Caco-2 (cell line): Measurements from ENCODE around the gene KCNG4. TPM values are rescaled to one million over a fixed set of nuclear protein-coding genes. Genes with fewer than 3 reads are reported as not detected.

Source experiments
- BruUV-seq: library from RNA; stranded (reverse); fragments of 400-500 nt; replicated peaks from 2 replicates; lab custom pipeline; 2021; lab: Mats Ljungman, UMichigan
- CTCF ChIA-PET: fragments of 300-600 bp; sonication (Branson Sonifier 250); formaldehyde crosslinking; loops from one replicate; lab custom pipeline; 2022; ENCODE audit warnings: antibody characterized with exemption; lab: Charles Lee
- POLR2A ChIA-PET: fragments of 300-600 bp; sonication (Branson Sonifier 250); formaldehyde crosslinking; loops from one replicate; lab custom pipeline; 2022; ENCODE audit warnings: antibody characterized with exemption; lab: Charles Lee
- DNase-seq, 2 experiments: peaks; one replicate each; pipeline versions ENCODE4 v3.0.0 to v3.0.0-alpha.2; 2020 to 2022
- H3K27me3 ChIP-seq: replicated peaks from 2 replicates; pipeline ENCODE4 v1.6.0; 2011; ENCODE audit warnings: low read length; ENCODE audit not compliant: control insufficient read depth, insufficient read depth
- H3K36me3 ChIP-seq: 2 replicates; pipeline ENCODE4 v1.5.1; 2011; ENCODE audit warnings: low read length; ENCODE audit not compliant: control insufficient read depth, insufficient read depth
- H3K4me1 ChIP-seq: fragments of 250-450 bp; sonication (Bioruptor Pico); 2 replicates; pipeline ENCODE4 v1.5.1; 2020; ENCODE audit warnings: mild to moderate bottlenecking
- H3K4me3 ChIP-seq: 2 replicates; pipeline ENCODE4 v1.5.1; 2011; ENCODE audit warnings: low read depth, mild to moderate bottlenecking, control low read depth, low read length
- H3K9me3 ChIP-seq: fragments of 250-450 bp; sonication (Bioruptor Pico); 2 replicates; pipeline ENCODE4 v1.5.1; 2020; ENCODE audit warnings: mild to moderate bottlenecking, moderate library complexity
- H3K27ac Mint-ChIP-seq: one replicate; pipeline ENCODE4 v1.8.0; 2022; ENCODE audit warnings: mixed read lengths; ENCODE audit not compliant: unreplicated experiment
- H3K27me3 Mint-ChIP-seq: one replicate; pipeline ENCODE4 v1.8.0; 2022; ENCODE audit warnings: mixed read lengths; ENCODE audit not compliant: insufficient read depth, unreplicated experiment
- H3K36me3 Mint-ChIP-seq: one replicate; pipeline ENCODE4 v1.8.0; 2022; ENCODE audit warnings: mild to moderate bottlenecking, mixed read lengths; ENCODE audit not compliant: insufficient read depth, unreplicated experiment
- H3K4me1 Mint-ChIP-seq: one replicate; pipeline ENCODE4 v1.8.0; 2022; ENCODE audit warnings: low read depth, mixed read lengths; ENCODE audit not compliant: unreplicated experiment
- H3K4me3 Mint-ChIP-seq: one replicate; pipeline ENCODE4 v1.8.0; 2022; ENCODE audit warnings: mild to moderate bottlenecking, moderate library complexity, mixed read lengths; ENCODE audit not compliant: unreplicated experiment
- H3K9me3 Mint-ChIP-seq: one replicate; pipeline ENCODE4 v1.8.0; 2022; ENCODE audit warnings: mixed read lengths; ENCODE audit not compliant: unreplicated experiment
- intact Hi-C: fragments of 100-400 bp; cut with micrococcal nuclease; formaldehyde crosslinking; loops from one replicate; pipeline ENCODE4 v1.10.0; 2022; ENCODE audit not compliant: unreplicated experiment
- total RNA-seq: library from RNA; stranded (reverse); gene quantifications from 2 replicates; pipeline ENCODE4 v1.2.3, GENCODE V29; 2022
- TF ChIP-seq, protein P1 (sequence below), 2 experiments: fragments of 200-600 bp in 1 of 2; IDR thresholded peaks; 1 replicate in 1 of 2; 2 replicates in 1 of 2; pipeline versions ENCODE4 v1.5.1 to v1.8.0; 2011 to 2022; ENCODE audit warnings: antibody characterized with exemption in 1 of 2, control low read depth in 1 of 2, inconsistent platforms in 1 of 2, low read depth in 1 of 2, low read length in 1 of 2, mild to moderate bottlenecking in 1 of 2, moderate library complexity in 1 of 2; ENCODE audit not compliant: insufficient read depth in 1 of 2, severe bottlenecking in 1 of 2, unreplicated experiment in 1 of 2

Gene KCNG4
- total RNA-seq, 1 experiment from 2014 or later: not detected

DNA sequence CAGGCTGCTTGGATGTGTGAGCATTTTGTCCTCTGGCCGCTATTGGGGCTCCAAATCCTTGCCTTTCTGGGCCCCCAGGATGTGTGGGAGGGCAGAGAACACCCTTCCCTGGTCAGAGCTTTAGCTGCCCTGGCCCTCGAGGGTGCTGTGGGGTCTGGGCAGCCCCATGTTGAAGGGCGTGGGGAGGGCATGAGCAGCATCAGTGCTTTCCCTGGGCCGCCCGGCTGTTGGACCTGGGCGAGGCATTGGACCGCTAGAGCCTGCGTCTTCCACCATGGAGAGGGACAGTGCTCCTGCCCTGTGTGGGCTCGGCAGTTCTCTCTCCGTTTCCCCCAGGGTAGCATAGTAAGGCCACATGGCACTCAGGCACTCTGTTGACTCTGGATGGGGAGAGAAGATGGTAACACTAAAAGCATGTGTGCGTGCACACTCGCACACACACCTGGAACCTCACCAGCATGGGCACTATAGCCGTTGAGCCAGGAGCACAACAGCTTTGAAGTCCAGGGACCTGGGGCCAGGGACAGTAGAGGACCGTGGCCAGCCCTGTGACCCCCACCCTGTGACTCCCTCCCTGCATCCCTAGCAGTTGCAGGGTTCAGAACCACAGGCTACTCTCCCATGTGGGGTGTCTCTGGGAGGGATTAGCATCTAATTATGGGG is 42.2 kb downstream of the KCNG4 start:
- Mint-ChIP-seq H3K4me3 (no peak overlapping the region), H3K27ac (no peak overlapping the region), H3K36me3 (no peaks in the 10 kb centered on the region), H3K4me1 (no peaks in the 10 kb centered on the region), H3K9me3 (no peaks in the 10 kb centered on the region), H3K27me3 (no peaks in the 10 kb centered on the region)
- Histone ChIP-seq H3K4me1 (no peaks in the 10 kb centered on the region), H3K36me3 (no peaks in the 10 kb centered on the region), H3K4me3 (no peak overlapping the region), H3K9me3 (no peaks in the 10 kb centered on the region), H3K27me3 (no peaks in the 10 kb centered on the region)
- intact Hi-C loops: no loop called here
- CTCF ChIA-PET: no interaction called here
- no TSS peak for BruUV-seq
- TF ChIP-seq, protein P1, sequence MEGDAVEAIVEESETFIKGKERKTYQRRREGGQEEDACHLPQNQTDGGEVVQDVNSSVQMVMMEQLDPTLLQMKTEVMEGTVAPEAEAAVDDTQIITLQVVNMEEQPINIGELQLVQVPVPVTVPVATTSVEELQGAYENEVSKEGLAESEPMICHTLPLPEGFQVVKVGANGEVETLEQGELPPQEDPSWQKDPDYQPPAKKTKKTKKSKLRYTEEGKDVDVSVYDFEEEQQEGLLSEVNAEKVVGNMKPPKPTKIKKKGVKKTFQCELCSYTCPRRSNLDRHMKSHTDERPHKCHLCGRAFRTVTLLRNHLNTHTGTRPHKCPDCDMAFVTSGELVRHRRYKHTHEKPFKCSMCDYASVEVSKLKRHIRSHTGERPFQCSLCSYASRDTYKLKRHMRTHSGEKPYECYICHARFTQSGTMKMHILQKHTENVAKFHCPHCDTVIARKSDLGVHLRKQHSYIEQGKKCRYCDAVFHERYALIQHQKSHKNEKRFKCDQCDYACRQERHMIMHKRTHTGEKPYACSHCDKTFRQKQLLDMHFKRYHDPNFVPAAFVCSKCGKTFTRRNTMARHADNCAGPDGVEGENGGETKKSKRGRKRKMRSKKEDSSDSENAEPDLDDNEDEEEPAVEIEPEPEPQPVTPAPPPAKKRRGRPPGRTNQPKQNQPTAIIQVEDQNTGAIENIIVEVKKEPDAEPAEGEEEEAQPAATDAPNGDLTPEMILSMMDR (IDR thresholded peaks at IDR 0.05; ENCODE audit: insufficient read depth in 1 of 2, low read depth in 1 of 2, low read length in 1 of 2, severe bottlenecking in 1 of 2, unreplicated experiment in 1 of 2): no peak
- POLR2A ChIA-PET: no interaction called here
- no peak for DNase-seq

DNA sequence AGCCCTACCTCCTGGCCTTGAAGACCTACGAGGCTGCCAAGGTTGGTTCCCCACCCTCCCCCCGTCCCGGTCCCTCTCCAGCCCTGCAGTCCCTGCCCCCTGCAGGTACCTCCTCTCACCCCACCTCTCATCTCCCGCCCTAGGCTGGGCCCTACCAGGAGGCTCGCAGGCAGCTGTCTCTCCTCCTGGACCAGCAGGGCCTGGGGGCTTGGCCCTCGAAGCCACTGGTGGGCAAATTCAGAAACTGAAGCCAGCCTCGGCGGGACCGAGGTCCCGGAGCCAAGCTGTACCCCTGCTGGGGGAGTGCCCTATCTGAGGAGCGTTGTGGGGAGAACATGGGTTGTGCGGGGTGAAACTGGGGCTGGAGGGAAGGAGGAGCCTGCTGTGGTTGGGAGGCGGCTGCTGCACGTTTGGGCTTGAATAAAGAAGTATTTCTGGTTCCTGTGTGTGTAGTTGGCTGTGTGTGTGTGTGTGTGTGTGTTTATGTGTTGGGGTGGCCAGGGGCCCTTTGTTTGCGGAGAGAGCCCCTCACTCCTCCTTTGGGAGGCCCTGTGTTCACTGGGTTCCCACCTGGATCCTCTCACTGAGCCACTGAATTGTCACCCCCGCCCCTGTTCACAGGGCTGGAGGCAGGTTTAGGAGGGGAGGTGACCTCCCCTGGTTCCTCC is 43.0 kb downstream of the KCNG4 start:
- DNase-seq: no peak
- no peak overlapping the region for H3K27ac Mint-ChIP-seq
- ChIA-PET POLR2A (no interaction called here), CTCF (interaction anchor here (0.9 kb wide), 1 partner anchor 10 kb away, joined by 6 read pairs; the partner anchor contains the start of gene TAF1C)
- no peaks in the 10 kb centered on the region for H3K36me3 Mint-ChIP-seq
- Histone ChIP-seq H3K4me1 (peaks cover 5% of the 10 kb centered on the region; the same call in 1 of the 2 replicates), H3K9me3 (no peaks in the 10 kb centered on the region), H3K36me3 (no peaks in the 10 kb centered on the region), H3K4me3 (no peak overlapping the region), H3K27me3 (no peaks in the 10 kb centered on the region)
- no peak overlapping the region for H3K4me3 Mint-ChIP-seq
- H3K9me3 Mint-ChIP-seq: no peaks in the 10 kb centered on the region
- H3K27me3 Mint-ChIP-seq: no peaks in the 10 kb centered on the region
- intact Hi-C loops: no loop called here
- BruUV-seq: no TSS peak
- no peaks in the 10 kb centered on the region for H3K4me1 Mint-ChIP-seq
- TF ChIP-seq, protein P1 (IDR thresholded peaks at IDR 0.05; ENCODE audit: insufficient read depth in 1 of 2, low read depth in 1 of 2, low read length in 1 of 2, severe bottlenecking in 1 of 2, unreplicated experiment in 1 of 2): no peak

DNA sequence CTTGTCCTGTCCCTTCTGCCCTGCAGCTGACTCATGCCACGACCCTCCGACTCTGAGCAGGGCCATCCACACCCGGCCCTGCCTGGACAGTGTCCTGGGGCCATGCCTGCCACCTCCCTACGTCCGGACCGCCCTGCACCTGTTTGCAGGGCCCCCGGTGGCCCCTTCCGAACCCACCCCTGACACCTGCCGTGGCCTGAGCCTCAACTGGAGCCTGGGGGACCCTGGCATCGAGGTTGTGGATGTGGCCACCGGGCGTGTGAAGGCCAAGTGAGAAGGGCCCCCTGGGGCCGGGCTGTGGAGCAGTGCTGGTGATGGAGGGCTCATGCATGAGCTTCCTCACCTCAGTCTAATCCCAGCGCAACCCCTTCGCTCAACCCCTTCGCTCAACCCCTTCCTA is 43.7 kb downstream of the KCNG4 start:
- ChIA-PET CTCF (interaction anchor here (0.7 to 0.9 kb wide), 2 partner anchors 9 to 51 kb away, joined by 3 to 6 read pairs; partner anchors contain the start of genes DNAAF1, HSDL1 and TAF1C), POLR2A (no interaction called here)
- Mint-ChIP-seq H3K27me3 (no peaks in the 10 kb centered on the region), H3K9me3 (no peaks in the 10 kb centered on the region), H3K4me1 (no peaks in the 10 kb centered on the region), H3K4me3 (no peak overlapping the region), H3K27ac (no peak overlapping the region), H3K36me3 (no peaks in the 10 kb centered on the region)
- peaks cover 9% of the 10 kb centered on the region; the same call in 1 of the 2 replicates for H3K4me1 ChIP-seq
- TF ChIP-seq, protein P1 (IDR thresholded peaks at IDR 0.05; ENCODE audit: insufficient read depth in 1 of 2, low read depth in 1 of 2, low read length in 1 of 2, severe bottlenecking in 1 of 2, unreplicated experiment in 1 of 2): no peak
- no TSS peak for BruUV-seq
- no peak overlapping the region for H3K4me3 ChIP-seq
- DNase-seq: no peak
- no peaks in the 10 kb centered on the region for H3K36me3 ChIP-seq
- H3K27me3 ChIP-seq: no peaks in the 10 kb centered on the region
- intact Hi-C loops: no loop called here
- H3K9me3 ChIP-seq: no peaks in the 10 kb centered on the region
